Measurements from ENCODE around the gene TBC1D16.
A peak's percentile ranks its signal among the peaks of the same experiment; 100 is the strongest.

Gene TBC1D16

GRCh38 chr17:79992649-79993389 lies 42.9 kb downstream of the TBC1D16 start:
- no peak for DNase-seq (ENCODE audit: low read depth, low spot score)
- TF ChIP-seq CTCF (IDR thresholded peaks at IDR 0.05; ENCODE audit: low read depth, low read length): no peak
- no peak overlapping the region for H3K4me3 ChIP-seq (ENCODE audit: low read depth, low read length)
- in situ Hi-C loops (cut with HindIII; ENCODE audit: low sequenced_read_pairs): loop anchor here (25.0 kb wide), 1 partner anchor 206 kb away; the partner anchor contains the start of genes CBX2 and CBX8

- peak overlapping the region; percentile 37 for H3K4me3 ChIP-seq (ENCODE audit: low read depth, low read length)
- in situ Hi-C loops (cut with HindIII; ENCODE audit: low sequenced_read_pairs): loop anchor here (25.0 kb wide), 1 partner anchor 205 kb away; the partner anchor contains the start of genes CBX2 and CBX8
- TF ChIP-seq CTCF (IDR thresholded peaks at IDR 0.05; ENCODE audit: low read depth, low read length): no peak
- DNase-seq (ENCODE audit: low read depth, low spot score): peak; percentile 29
Measured at GRCh38 chr17:79991924-79992648, 43.6 kb downstream of the TBC1D16 start.

DNA sequence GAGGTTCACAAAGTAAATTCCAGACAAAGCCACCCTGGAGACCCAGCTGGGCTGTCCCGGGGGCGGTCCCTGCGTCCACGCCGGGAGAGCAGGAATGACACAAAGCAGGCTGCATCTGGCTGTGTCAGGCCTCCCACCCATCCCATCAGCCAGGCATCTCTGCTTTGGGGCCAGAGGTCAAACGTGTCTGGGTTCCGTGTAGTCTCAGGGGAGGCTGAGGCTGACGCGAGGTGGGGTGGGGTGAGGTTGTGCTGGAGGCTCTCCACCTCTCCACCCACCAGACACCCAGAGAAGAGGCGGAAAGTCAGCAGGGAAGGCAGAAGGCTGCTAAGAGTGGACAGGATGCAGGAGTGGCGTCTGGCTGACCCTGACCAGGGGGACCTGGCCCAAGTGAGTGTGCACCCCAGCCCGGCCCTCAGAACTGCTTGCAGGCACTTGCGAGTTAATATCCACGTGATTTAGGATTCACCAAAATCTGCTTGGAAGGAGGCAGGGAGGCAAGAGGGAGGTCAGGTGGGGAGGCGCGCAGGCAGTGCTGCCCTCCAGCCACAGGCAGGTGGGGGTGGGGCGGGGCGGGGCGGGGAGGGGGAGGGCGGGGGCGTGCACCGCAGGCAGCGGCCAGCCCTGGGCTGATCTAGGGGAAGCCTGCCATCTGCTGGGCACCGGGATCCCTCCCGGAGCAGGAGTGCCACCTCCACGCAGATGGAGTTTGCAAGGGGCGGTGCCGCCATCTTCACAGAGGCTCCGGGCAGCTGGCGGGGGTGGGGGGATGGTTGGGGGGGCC lies 44.3 kb downstream of the TBC1D16 start:
- in situ Hi-C loops (cut with HindIII; ENCODE audit: low sequenced_read_pairs): loop anchor here (25.0 kb wide), 1 partner anchor 204 kb away; the partner anchor contains the start of genes CBX2 and CBX8
- H3K4me3 ChIP-seq (ENCODE audit: low read depth, low read length): peak overlapping the region; percentile 37
- TF ChIP-seq CTCF (IDR thresholded peaks at IDR 0.05; ENCODE audit: low read depth, low read length): peak; percentile 63
- DNase-seq (ENCODE audit: low read depth, low spot score): peak; percentile 77

GRCh38 chr17:79990704-79991103 lies 45.0 kb downstream of the TBC1D16 start:
- in situ Hi-C loops (cut with HindIII; ENCODE audit: low sequenced_read_pairs): loop anchor here (25.0 kb wide), 1 partner anchor 203 kb away; the partner anchor contains the start of genes CBX2 and CBX8
- no peak for DNase-seq (ENCODE audit: low read depth, low spot score)
- TF ChIP-seq CTCF (IDR thresholded peaks at IDR 0.05; ENCODE audit: low read depth, low read length): no peak
- H3K4me3 ChIP-seq (ENCODE audit: low read depth, low read length): no peak overlapping the region

DNA sequence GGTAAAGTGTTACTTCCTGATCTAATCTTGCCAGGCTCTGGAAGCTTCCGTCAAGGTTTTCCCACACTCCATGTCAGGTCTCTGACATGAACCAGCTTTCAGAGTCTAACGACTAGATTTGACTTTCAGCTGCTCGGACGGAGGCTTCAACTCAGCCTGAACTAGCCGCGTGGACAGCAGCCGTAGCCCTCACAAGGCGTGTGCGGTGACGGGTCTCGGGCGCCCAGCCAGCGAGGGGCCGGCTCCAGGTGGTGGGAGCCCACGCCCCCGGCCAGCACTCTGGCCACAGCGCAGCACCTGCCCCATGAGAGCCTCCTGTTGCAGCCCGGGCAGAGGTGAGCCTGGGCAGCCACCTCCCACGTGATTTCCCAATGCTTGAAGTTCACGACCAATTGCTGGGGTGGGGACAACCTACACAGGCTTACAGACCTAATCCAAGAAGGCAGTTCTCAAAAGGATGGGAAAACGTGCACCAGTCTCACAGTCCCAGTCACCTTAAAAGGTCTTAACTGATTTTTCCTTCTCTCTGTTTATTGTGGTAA lies 45.5 kb downstream of the TBC1D16 start:
- in situ Hi-C loops (cut with HindIII; ENCODE audit: low sequenced_read_pairs): loop anchor here (25.0 kb wide), 1 partner anchor 203 kb away; the partner anchor contains the start of genes CBX2 and CBX8
- TF ChIP-seq CTCF (IDR thresholded peaks at IDR 0.05; ENCODE audit: low read depth, low read length): no peak

More for the DNA sequence above, 45.5 kb downstream of the TBC1D16 start:
- no peak overlapping the region for H3K4me3 ChIP-seq (ENCODE audit: low read depth, low read length)
- no peak for DNase-seq (ENCODE audit: low read depth, low spot score)
